WTC11 (cell line): ENCODE data around the gene KLK1. TPM values are rescaled to one million over a fixed set of nuclear protein-coding genes. Genes with fewer than 3 reads are reported as not detected.
A peak's percentile ranks its signal among the peaks of the same experiment; 100 is the strongest.
"Not testable (repeated sequence)": the region's sequence is repeated elsewhere in the genome, so short reads cannot be mapped to it uniquely, and the experiment has no call there.

Experiments used
- ATAC-seq: fragments of 200-7000 bp; cut with Tn5 transposase; 2 replicates; pipeline ENCODE4 v1.10.0; 2021; ENCODE audit warnings: mild to moderate bottlenecking, moderate library complexity
- CTCF ChIA-PET: fragments of 300-600 bp; sonication (Branson Sonifier 250); formaldehyde crosslinking; loops from one replicate; lab custom pipeline; 2021; ENCODE audit warnings: antibody characterized with exemption; lab: Charles Lee
- POLR2A ChIA-PET: fragments of 350-600 bp; sonication (Branson Sonifier 250); formaldehyde crosslinking; loops from one replicate; lab custom pipeline; 2021; ENCODE audit warnings: antibody characterized with exemption; lab: Charles Lee
- DNase-seq: peaks from one replicate; pipeline ENCODE4 v3.0.0; 2021; ENCODE audit warnings: low spot score
- H3K27ac Mint-ChIP-seq: 2 replicates; pipeline ENCODE4 v1.8.0; 2021; ENCODE audit warnings: mixed read lengths
- H3K27me3 Mint-ChIP-seq: 2 replicates; pipeline ENCODE4 v1.8.0; 2021; ENCODE audit warnings: low read depth, mild to moderate bottlenecking, moderate library complexity, mixed read lengths
- H3K36me3 Mint-ChIP-seq: 2 replicates; pipeline ENCODE4 v1.8.0; 2021; ENCODE audit warnings: mixed read lengths
- H3K4me1 Mint-ChIP-seq: 2 replicates; pipeline ENCODE4 v1.8.0; 2022; ENCODE audit warnings: mixed read lengths
- H3K4me3 Mint-ChIP-seq: 2 replicates; pipeline ENCODE4 v1.8.0; 2021; ENCODE audit warnings: mild to moderate bottlenecking, moderate library complexity, mixed read lengths
- H3K9me3 Mint-ChIP-seq: 2 replicates; pipeline ENCODE4 v1.8.0; 2021; ENCODE audit warnings: mixed read lengths
- CREB1 ChIP-seq: sonication (generic); formaldehyde crosslinking; IDR thresholded peaks from 2 replicates; pipeline ENCODE4 v1.8.0; 2023; ENCODE audit warnings: mild to moderate bottlenecking, missing genetic modification reagents
- CREM ChIP-seq: sonication (generic); formaldehyde crosslinking; IDR thresholded peaks from 2 replicates; pipeline ENCODE4 v1.8.1; 2022; ENCODE audit warnings: mild to moderate bottlenecking, missing genetic modification reagents, moderate library complexity
- GTF2I ChIP-seq: fragments of 250-450 bp; sonication (Bioruptor Pico); conservative IDR thresholded peaks from 2 replicates; pipeline ENCODE4 v1.4.0; 2021; ENCODE audit warnings: mild to moderate bottlenecking
- NFATC4 ChIP-seq: fragments of 250-450 bp; sonication (Bioruptor Pico); IDR thresholded peaks from 2 replicates; pipeline ENCODE4 v1.9.0; 2021; ENCODE audit warnings: mild to moderate bottlenecking
- NFYB ChIP-seq: sonication (generic); formaldehyde crosslinking; conservative IDR thresholded peaks from 2 replicates; pipeline ENCODE4 v1.8.0; 2022; ENCODE audit warnings: low read depth, missing genetic modification reagents
- NR2C2 ChIP-seq: sonication (generic); formaldehyde crosslinking; IDR thresholded peaks from 2 replicates; pipeline ENCODE4 v1.8.0; 2022; ENCODE audit warnings: mild to moderate bottlenecking, missing genetic modification reagents
- PRRX2 ChIP-seq: fragments of 250-450 bp; sonication (Bioruptor Pico); IDR thresholded peaks from 2 replicates; pipeline ENCODE4 v1.8.0; 2021; ENCODE audit warnings: mild to moderate bottlenecking
- RORB ChIP-seq: fragments of 250-450 bp; sonication (Bioruptor Pico); IDR thresholded peaks from 2 replicates; pipeline ENCODE4 v1.9.0; 2021; ENCODE audit warnings: mild to moderate bottlenecking
- TEAD1 ChIP-seq: sonication (generic); formaldehyde crosslinking; IDR thresholded peaks from 2 replicates; pipeline ENCODE4 v1.8.0; 2022; ENCODE audit warnings: mild to moderate bottlenecking, missing genetic modification reagents
- total RNA-seq: library from RNA; stranded (reverse); gene quantifications from 3 replicates; pipeline ENCODE4 v1.2.3, GENCODE V29; 2021
- TF ChIP-seq, protein P1 (sequence below): sonication (generic); formaldehyde crosslinking; IDR thresholded peaks from 2 replicates; pipeline ENCODE4 v1.8.0; 2022; ENCODE audit warnings: mild to moderate bottlenecking, missing genetic modification reagents
- TF ChIP-seq, protein P2 (sequence below): sonication (generic); formaldehyde crosslinking; IDR thresholded peaks from 2 replicates; pipeline ENCODE4 v1.8.1; 2023; ENCODE audit warnings: mild to moderate bottlenecking, missing genetic modification reagents, moderate library complexity

The KLK1 gene
- total RNA-seq, 1 experiment from 2014 or later, result 3.9 TPM

DNA sequence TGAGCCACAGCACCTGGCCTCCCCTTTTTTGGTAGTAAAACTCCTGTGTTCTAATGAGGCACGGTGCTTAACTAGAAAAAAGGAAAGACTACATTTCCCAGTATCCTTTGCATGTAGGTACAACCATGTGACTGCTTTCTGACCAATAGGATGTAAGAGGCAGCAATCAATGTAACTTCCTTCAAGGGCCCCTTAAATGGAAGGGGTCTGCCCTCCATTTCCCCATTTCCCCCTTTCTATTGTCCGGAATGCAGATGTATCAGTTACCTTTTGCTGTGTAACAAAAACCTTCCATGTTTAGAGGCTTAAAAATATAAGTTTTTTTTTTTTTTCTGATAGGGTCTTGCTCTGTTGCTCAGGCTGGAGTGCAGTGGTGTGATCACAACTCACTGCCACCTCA lies 51.1 kb downstream of the KLK1 start:
- ChIA-PET CTCF (no interaction called here), POLR2A (interaction anchor here (1.5 kb wide), 1 partner anchor 48 kb away, joined by 4 read pairs; no protein-coding TSS in a partner anchor)
- no peaks in the 10 kb centered on the region for H3K36me3 Mint-ChIP-seq
- peak; percentile 61 for ATAC-seq
- H3K4me1 Mint-ChIP-seq, result peaks cover 3% of the 10 kb centered on the region
- peaks cover 62% of the 10 kb centered on the region for H3K27me3 Mint-ChIP-seq
- no peaks in the 10 kb centered on the region for H3K9me3 Mint-ChIP-seq
- no peak overlapping the region for H3K4me3 Mint-ChIP-seq
- TF ChIP-seq NR2C2 (CRISPR knock-in tag) (no peak), GTF2I (0 out of 2 replicates have a peak, but pooled peaks have one; percentile 12), CREB1 (CRISPR knock-in tag) (no peak), NFYB (peak; percentile 92)
- TF ChIP-seq, protein P1, sequence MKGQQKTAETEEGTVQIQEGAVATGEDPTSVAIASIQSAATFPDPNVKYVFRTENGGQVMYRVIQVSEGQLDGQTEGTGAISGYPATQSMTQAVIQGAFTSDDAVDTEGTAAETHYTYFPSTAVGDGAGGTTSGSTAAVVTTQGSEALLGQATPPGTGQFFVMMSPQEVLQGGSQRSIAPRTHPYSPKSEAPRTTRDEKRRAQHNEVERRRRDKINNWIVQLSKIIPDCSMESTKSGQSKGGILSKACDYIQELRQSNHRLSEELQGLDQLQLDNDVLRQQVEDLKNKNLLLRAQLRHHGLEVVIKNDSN (CRISPR knock-in tag), result peak; percentile 85
- TF ChIP-seq, protein P2, sequence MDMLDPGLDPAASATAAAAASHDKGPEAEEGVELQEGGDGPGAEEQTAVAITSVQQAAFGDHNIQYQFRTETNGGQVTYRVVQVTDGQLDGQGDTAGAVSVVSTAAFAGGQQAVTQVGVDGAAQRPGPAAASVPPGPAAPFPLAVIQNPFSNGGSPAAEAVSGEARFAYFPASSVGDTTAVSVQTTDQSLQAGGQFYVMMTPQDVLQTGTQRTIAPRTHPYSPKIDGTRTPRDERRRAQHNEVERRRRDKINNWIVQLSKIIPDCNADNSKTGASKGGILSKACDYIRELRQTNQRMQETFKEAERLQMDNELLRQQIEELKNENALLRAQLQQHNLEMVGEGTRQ (CRISPR knock-in tag), result peak; percentile 89
- TF ChIP-seq, all 79 proteins: peak for 4
- no peak for DNase-seq
- H3K27ac Mint-ChIP-seq, result no peak overlapping the region

DNA sequence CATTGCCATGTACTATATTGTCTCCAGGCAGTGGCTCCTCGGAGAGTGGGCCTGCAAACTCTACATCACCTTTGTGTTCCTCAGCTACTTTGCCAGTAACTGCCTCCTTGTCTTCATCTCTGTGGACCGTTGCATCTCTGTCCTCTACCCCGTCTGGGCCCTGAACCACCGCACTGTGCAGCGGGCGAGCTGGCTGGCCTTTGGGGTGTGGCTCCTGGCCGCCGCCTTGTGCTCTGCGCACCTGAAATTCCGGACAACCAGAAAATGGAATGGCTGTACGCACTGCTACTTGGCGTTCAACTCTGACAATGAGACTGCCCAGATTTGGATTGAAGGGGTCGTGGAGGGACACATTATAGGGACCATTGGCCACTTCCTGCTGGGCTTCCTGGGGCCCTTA lies 52.7 kb downstream of the KLK1 start:
- DNase-seq, result no peak
- POLR2A ChIA-PET, result no interaction called here
- no peak overlapping the region for H3K4me3 Mint-ChIP-seq
- no peaks in the 10 kb centered on the region for H3K9me3 Mint-ChIP-seq
- no peak for TF ChIP-seq NFATC4 (CRISPR knock-in tag)
- TF ChIP-seq RORB (CRISPR knock-in tag), result no peak
- TF ChIP-seq CREM (CRISPR knock-in tag), result no peak
- TF ChIP-seq PRRX2 (CRISPR knock-in tag), result no peak
- no peak for TF ChIP-seq TEAD1 (CRISPR knock-in tag)
- TF ChIP-seq, all 79 proteins: peak for 0
- CTCF ChIA-PET, result interaction anchor here (0.5 to 1.5 kb wide), 5 partner anchors 12 to 215 kb away, joined by 3 to 5 read pairs (median 3); no protein-coding TSS in a partner anchor
- no peak for ATAC-seq
- no peak overlapping the region for H3K27ac Mint-ChIP-seq
- H3K4me1 Mint-ChIP-seq, result peaks cover 4% of the 10 kb centered on the region
- H3K27me3 Mint-ChIP-seq, result peaks cover 56% of the 10 kb centered on the region
- H3K36me3 Mint-ChIP-seq, result no peaks in the 10 kb centered on the region

DNA sequence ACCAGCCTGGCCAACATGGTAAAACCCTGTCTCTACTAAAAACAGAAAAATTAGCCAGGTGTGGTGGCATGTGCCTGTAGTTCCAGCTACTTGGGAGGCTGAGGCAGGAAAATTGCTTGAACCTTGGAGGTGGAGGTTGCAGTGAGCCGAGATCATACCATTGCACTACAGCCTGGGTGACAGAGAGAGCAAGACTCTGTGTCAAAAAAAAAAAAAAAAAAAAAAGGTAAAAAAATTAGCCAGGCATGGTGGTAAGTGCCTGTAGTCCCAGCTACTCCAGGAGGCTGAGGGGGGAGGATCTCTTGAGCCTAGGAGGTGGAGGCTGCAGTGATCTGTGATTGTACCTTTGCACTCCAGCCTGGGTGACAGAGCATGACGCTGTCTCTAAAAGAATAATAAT lies 53.4 kb downstream of the KLK1 start, which contains the start of gene GPR32:
Gene GPR32, plus strand, starts transcription at position 301 of the 400 bp plus-strand sequence. CDS start 137 bp downstream, outside the sequence.
- H3K4me1 Mint-ChIP-seq, DNase-seq, H3K9me3 Mint-ChIP-seq, H3K4me3 Mint-ChIP-seq, POLR2A ChIA-PET, H3K36me3 Mint-ChIP-seq, H3K27ac Mint-ChIP-seq, ATAC-seq: not testable (repeated sequence)
- H3K27me3 Mint-ChIP-seq, result peaks cover 53% of the 10 kb centered on the region
- CTCF ChIA-PET, result interaction anchor here (0.8 kb wide), 1 partner anchor 13 kb away, joined by 3 read pairs; no protein-coding TSS in a partner anchor

Other genes with a start within 250 kb of the KLK1 start
- 14.6 to 21.7 TPM (median 20.1 TPM) in 3 replicates for gene SYT3, start 183.9 kb downstream of the KLK1 start, total RNA-seq
- gene C19orf81, start 174.3 kb downstream of the KLK1 start, total RNA-seq, result 22.4 to 24.5 TPM (median 22.9 TPM) in 3 replicates
- gene SHANK1, start 104.0 kb downstream of the KLK1 start, total RNA-seq, result 3.9 to 8.7 TPM (median 5.0 TPM) in 3 replicates
- gene CLEC11A, start 100.4 kb downstream of the KLK1 start, total RNA-seq, result 7.6 to 9.5 TPM (median 8.2 TPM) in 3 replicates
- gene GPR32, start 53.3 kb downstream of the KLK1 start, total RNA-seq, result not detected in 3 replicates
- not detected in 3 replicates for gene ACP4, start 33.4 kb downstream of the KLK1 start, total RNA-seq
- gene KLK15, start 9.8 kb upstream of the KLK1 start, total RNA-seq, result not detected in 3 replicates
- 0.13 to 0.25 TPM (median 0.16 TPM) in 3 replicates for gene KLK3, start 31.1 kb upstream of the KLK1 start, total RNA-seq
- 0.18 to 0.46 TPM in 2 of 3 replicates, not detected in the other for gene KLK2, start 49.7 kb upstream of the KLK1 start, total RNA-seq
- 0.27 to 0.82 TPM (median 0.70 TPM) in 3 replicates for gene KLK4, start 87.6 kb upstream of the KLK1 start, total RNA-seq
- 0.66 to 1.0 TPM (median 0.69 TPM) in 3 replicates for gene KLK5, start 129.3 kb upstream of the KLK1 start, total RNA-seq
- gene KLK6, start 145.8 kb upstream of the KLK1 start, total RNA-seq, result 0.52 to 1.1 TPM (median 0.92 TPM) in 3 replicates
- 0.66 to 0.87 TPM (median 0.78 TPM) in 3 replicates for gene KLK7, start 160.1 kb upstream of the KLK1 start, total RNA-seq
- gene KLK8, start 177.8 kb upstream of the KLK1 start, total RNA-seq, result 4.4 to 6.9 TPM (median 5.9 TPM) in 3 replicates
- gene KLK10, start 195.9 kb upstream of the KLK1 start, total RNA-seq, result 3.2 to 4.9 TPM (median 4.9 TPM) in 3 replicates
- 0.23 to 0.55 TPM (median 0.27 TPM) in 3 replicates for gene KLK11, start 202.8 kb upstream of the KLK1 start, total RNA-seq
- not detected in 3 replicates for gene KLK12, start 211.2 kb upstream of the KLK1 start, total RNA-seq
- gene KLK13, start 241.3 kb upstream of the KLK1 start, total RNA-seq, result 3.1 to 5.0 TPM (median 4.5 TPM) in 3 replicates